HCT116 (cell line): ENCODE data around the gene UBQLN4. TPM values are rescaled to one million over a fixed set of nuclear protein-coding genes. Genes with fewer than 3 reads are reported as not detected.

ENCODE experiments used
- ATAC-seq: fragments of 200-7000 bp; cut with Tn5 transposase; 2 replicates; pipeline ENCODE4 v1.9.1; 2020; ENCODE audit warnings: mild to moderate bottlenecking, moderate library complexity
- BruUV-seq: library from RNA; stranded (reverse); fragments of 400-500 nt; replicated peaks from 2 replicates; lab custom pipeline; 2021; lab: Mats Ljungman, UMichigan
- CTCF ChIA-PET: fragments of 300-600 bp; sonication (Branson Sonifier 250); formaldehyde crosslinking; loops from one replicate; lab custom pipeline; 2021; ENCODE audit warnings: antibody characterized with exemption; lab: Charles Lee
- POLR2A ChIA-PET: fragments of 300-600, 350-600 bp; sonication (Branson Sonifier 250); formaldehyde crosslinking; loops from one replicate; lab custom pipeline; 2021; ENCODE audit warnings: antibody characterized with exemption; lab: Charles Lee
- RAD21 ChIA-PET, 2 experiments: fragments of 300-600 bp; sonication (Branson Sonifier 250); formaldehyde crosslinking; loops; one replicate each; lab custom pipeline; 2023; ENCODE audit warnings: low total read pairs in 2 of 2; ENCODE audit not compliant: uncharacterized antibody in 2 of 2, unreplicated experiment in 2 of 2, low non-redundant PET in 1 of 2; lab: Charles Lee
- DNase-seq: peaks from one replicate; pipeline ENCODE4 v3.0.0-alpha.2; 2010; ENCODE audit warnings: low read depth, low spot score
- H2AFZ ChIP-seq: fragments of 200-600 bp; shearing (Covaris generic), sonication (generic); 2 replicates; pipeline ENCODE4 v1.6.1; 2017; ENCODE audit warnings: low read depth, mixed run types, mixed read lengths, antibody characterized with exemption, low read length; ENCODE audit not compliant: poor library complexity, severe bottlenecking
- H3K27ac ChIP-seq: 2 replicates; pipeline ENCODE4 v1.5.1; 2012; ENCODE audit warnings: low read depth, low read length
- H3K27me3 ChIP-seq: fragments of 200-600 bp; sonication (generic); 2 replicates; pipeline ENCODE4 v1.6.1; 2016; ENCODE audit warnings: mixed run types, low read length, mixed read lengths; ENCODE audit not compliant: insufficient read depth
- H3K36me3 ChIP-seq, 2 experiments: fragments of 200-500 bp in 1 of 2; fragments of 200-600 bp in 1 of 2; sonication (Bioruptor generic) in 1 of 2; sonication (generic) in 1 of 2; 2 replicates each; pipeline versions ENCODE4 v1.5.1 to v1.6.1; 2014 to 2016; ENCODE audit warnings: low read length in 2 of 2, inconsistent platforms in 1 of 2, mixed read lengths in 1 of 2, mixed run types in 1 of 2; ENCODE audit not compliant: insufficient read depth in 2 of 2, control insufficient read depth in 1 of 2
- H3K4me1 ChIP-seq, 2 experiments: fragments of 200-600 bp in 1 of 2; sonication (generic) in 1 of 2; 2 replicates each; pipeline versions ENCODE4 v1.5.1 to v1.6.1; 2012 to 2017; ENCODE audit warnings: low read length in 2 of 2, inconsistent platforms in 1 of 2, mild to moderate bottlenecking in 1 of 2, mixed read lengths in 1 of 2, mixed run types in 1 of 2, moderate library complexity in 1 of 2; ENCODE audit not compliant: insufficient read depth in 2 of 2, control insufficient read depth in 1 of 2
- H3K4me2 ChIP-seq: fragments of 200-600 bp; sonication (generic); 2 replicates; pipeline ENCODE4 v1.6.1; 2017; ENCODE audit warnings: mixed run types, low read length, mixed read lengths
- H3K4me3 ChIP-seq, 2 experiments: fragments of 200-600 bp in 1 of 2; sonication (generic) in 1 of 2; replicated peaks in 1 of 2; 2 replicates each; pipeline ENCODE4 v1.5.1; 2011 to 2016; ENCODE audit warnings: low read length in 2 of 2, control low read depth in 1 of 2, low read depth in 1 of 2, mild to moderate bottlenecking in 1 of 2, mixed read lengths in 1 of 2, mixed run types in 1 of 2
- H3K79me2 ChIP-seq: fragments of 200-600 bp; sonication (generic); 2 replicates; pipeline ENCODE4 v1.6.1; 2017; ENCODE audit warnings: mild to moderate bottlenecking, mixed run types, low read length, moderate library complexity, mixed read lengths; ENCODE audit not compliant: insufficient read depth
- H3K9ac ChIP-seq: fragments of 200-600 bp; sonication (generic); 2 replicates; pipeline ENCODE4 v1.6.1; 2016; ENCODE audit warnings: low read length, mixed read lengths
- H3K9me2 ChIP-seq: fragments of 200-600 bp; sonication (generic), shearing (Covaris generic); 2 replicates; pipeline ENCODE4 v1.6.1; 2017; ENCODE audit warnings: mixed run types, mild to moderate bottlenecking, moderate library complexity; ENCODE audit not compliant: insufficient read depth
- H3K9me3 ChIP-seq, 2 experiments: fragments of 200-500 bp in 1 of 2; fragments of 200-600 bp in 1 of 2; sonication (Bioruptor generic) in 1 of 2; sonication (generic) in 1 of 2; 2 replicates each; pipeline ENCODE4 v1.6.1; 2014 to 2017; ENCODE audit warnings: low read length in 2 of 2, mixed read lengths in 2 of 2, inconsistent platforms in 1 of 2, low read depth in 1 of 2, mild to moderate bottlenecking in 1 of 2, mixed run types in 1 of 2, moderate library complexity in 1 of 2; ENCODE audit not compliant: control insufficient read depth in 1 of 2, insufficient read depth in 1 of 2
- H4K20me1 ChIP-seq: fragments of 200-600 bp; sonication (generic), shearing (Covaris generic); 2 replicates; pipeline ENCODE4 v1.6.1; 2017; ENCODE audit warnings: mixed run types, mild to moderate bottlenecking, moderate library complexity; ENCODE audit not compliant: insufficient read depth
- EGR1 ChIP-seq: IDR thresholded peaks from 2 replicates; pipeline ENCODE4 v1.6.1; 2012; ENCODE audit warnings: low read depth
- ELF1 ChIP-seq: IDR thresholded peaks from 2 replicates; pipeline ENCODE4 v1.6.1; 2012; ENCODE audit warnings: low read depth, borderline replicate concordance
- RAD21 ChIP-seq: IDR thresholded peaks from 2 replicates; pipeline ENCODE4 v1.6.1; 2012; ENCODE audit warnings: low read depth, mild to moderate bottlenecking
- SIN3A ChIP-seq: IDR thresholded peaks from 2 replicates; pipeline ENCODE4 v1.6.1; 2012; ENCODE audit warnings: low read depth
- SP1 ChIP-seq: IDR thresholded peaks from 2 replicates; pipeline ENCODE4 v1.6.1; 2012; ENCODE audit warnings: low read depth
- YY1 ChIP-seq: IDR thresholded peaks from 2 replicates; pipeline ENCODE4 v1.6.1; 2011; ENCODE audit warnings: low read length, low read depth, moderate library complexity, mild to moderate bottlenecking; ENCODE audit not compliant: insufficient replicate concordance; ENCODE audit errors: extremely low read depth
- ZFX ChIP-seq: fragments of 450-650 bp; IDR thresholded peaks from 2 replicates; pipeline ENCODE4 v1.6.1; 2017
- intact Hi-C: fragments of 100-400 bp; cut with micrococcal nuclease; formaldehyde crosslinking; loops from 2 replicates; pipeline ENCODE4 v1.10.0; 2022
- total RNA-seq: library from RNA; stranded (reverse); gene quantifications from one replicate; pipeline ENCODE4 v1.2.1, GENCODE V29; 2021; ENCODE audit not compliant: unreplicated experiment
- TF ChIP-seq, protein P1 (sequence below), 3 experiments: fragments of 200-600 bp in 1 of 3; sonication (generic) in 1 of 3; IDR thresholded peaks in 2 of 3; conservative IDR thresholded peaks in 1 of 3; 2 replicates each; pipeline ENCODE4 v1.5.1; 2012 to 2017; ENCODE audit warnings: low read depth in 2 of 3, low read length in 2 of 3, antibody characterized with exemption in 1 of 3, borderline replicate concordance in 1 of 3, control low read depth in 1 of 3, mild to moderate bottlenecking in 1 of 3, mixed read lengths in 1 of 3, mixed run types in 1 of 3, moderate library complexity in 1 of 3; ENCODE audit not compliant: insufficient read depth in 1 of 3

Gene UBQLN4
- total RNA-seq, 1 experiment from 2014 or later = 68.4 TPM

DNA sequence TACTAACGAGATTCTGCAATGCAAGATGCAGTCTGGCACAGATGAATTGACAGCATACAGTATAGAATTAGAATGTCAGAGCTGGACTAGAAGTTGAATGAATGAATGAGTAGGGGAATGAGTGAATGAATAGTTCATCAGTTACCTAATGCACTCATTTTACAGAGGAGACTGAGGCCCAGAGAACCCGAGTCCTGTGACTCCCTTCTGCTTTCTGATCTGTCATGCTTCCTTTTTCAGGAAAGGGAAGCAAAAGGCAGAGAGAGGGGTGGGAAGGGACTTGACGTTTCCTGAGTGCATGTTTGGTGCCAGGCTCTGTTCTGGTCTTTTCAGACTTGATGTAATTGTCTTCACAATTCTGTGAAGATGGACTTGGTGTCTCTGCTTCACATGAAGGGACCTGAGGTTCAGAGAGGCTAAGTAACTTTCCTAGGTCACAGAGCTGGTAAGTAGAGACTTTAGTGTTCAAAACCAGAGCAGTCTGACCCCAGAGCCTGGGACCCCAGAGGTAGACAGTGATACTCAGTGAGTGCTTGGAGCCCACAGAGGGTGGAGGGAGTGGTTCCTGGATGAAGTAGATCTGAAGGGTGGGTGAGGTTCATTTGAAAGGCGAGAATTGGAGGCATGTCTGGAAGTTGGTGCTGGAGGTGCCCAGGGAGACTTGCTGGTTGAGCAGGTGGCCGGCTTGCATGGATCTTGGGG, 36.7 kb upstream of the UBQLN4 start:
- intact Hi-C loops = loop anchor here (1.0 to 2.0 kb wide), 4 partner anchors 40 to 271 kb away; no protein-coding TSS in a partner anchor
- H3K9me2 ChIP-seq = no peaks in the 10 kb centered on the region
- peaks cover 14 to 25% of the 10 kb centered on the region in 2 experiments; a peak in 3 of 4 replicates for H3K4me1 ChIP-seq
- ATAC-seq (peak; percentile 30; the same call in 1 of the 2 replicates), DNase-seq (no peak)
- H3K4me2 ChIP-seq = no peak overlapping the region
- H3K27me3 ChIP-seq = no peaks in the 10 kb centered on the region
- no peaks in the 10 kb centered on the region for H3K79me2 ChIP-seq
- RAD21 ChIA-PET = interaction anchor here (1.0 to 1.5 kb wide), 3 partner anchors 40 to 135 kb away, joined by 5 to 11 read pairs (median 5); no protein-coding TSS in a partner anchor
- no peak overlapping the region for H3K27ac ChIP-seq
- no peaks in the 10 kb centered on the region for H3K9me3 ChIP-seq
- no peaks in the 10 kb centered on the region for H4K20me1 ChIP-seq
- BruUV-seq = no TSS peak
- CTCF ChIA-PET = interaction anchor here (1.0 to 4.7 kb wide), 9 partner anchors 29 to 230 kb away, joined by 3 to 27 read pairs (median 4); no protein-coding TSS in a partner anchor
- H3K36me3 ChIP-seq = no peaks in the 10 kb centered on the region
- TF ChIP-seq YY1 (no peak), SIN3A (no peak), ELF1 (no peak), EGR1 (no peak), ZFX (no peak), SP1 (no peak), RAD21 (no peak)
- TF ChIP-seq, protein P1, sequence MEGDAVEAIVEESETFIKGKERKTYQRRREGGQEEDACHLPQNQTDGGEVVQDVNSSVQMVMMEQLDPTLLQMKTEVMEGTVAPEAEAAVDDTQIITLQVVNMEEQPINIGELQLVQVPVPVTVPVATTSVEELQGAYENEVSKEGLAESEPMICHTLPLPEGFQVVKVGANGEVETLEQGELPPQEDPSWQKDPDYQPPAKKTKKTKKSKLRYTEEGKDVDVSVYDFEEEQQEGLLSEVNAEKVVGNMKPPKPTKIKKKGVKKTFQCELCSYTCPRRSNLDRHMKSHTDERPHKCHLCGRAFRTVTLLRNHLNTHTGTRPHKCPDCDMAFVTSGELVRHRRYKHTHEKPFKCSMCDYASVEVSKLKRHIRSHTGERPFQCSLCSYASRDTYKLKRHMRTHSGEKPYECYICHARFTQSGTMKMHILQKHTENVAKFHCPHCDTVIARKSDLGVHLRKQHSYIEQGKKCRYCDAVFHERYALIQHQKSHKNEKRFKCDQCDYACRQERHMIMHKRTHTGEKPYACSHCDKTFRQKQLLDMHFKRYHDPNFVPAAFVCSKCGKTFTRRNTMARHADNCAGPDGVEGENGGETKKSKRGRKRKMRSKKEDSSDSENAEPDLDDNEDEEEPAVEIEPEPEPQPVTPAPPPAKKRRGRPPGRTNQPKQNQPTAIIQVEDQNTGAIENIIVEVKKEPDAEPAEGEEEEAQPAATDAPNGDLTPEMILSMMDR (IDR thresholded peaks at IDR 0.05 in 2 of 3, conservative IDR thresholded peaks at IDR 0.05 in 1 of 3; ENCODE audit: borderline replicate concordance in 1 of 3, insufficient read depth in 1 of 3, low read depth in 2 of 3, low read length in 2 of 3) = no peak
- no peak overlapping the region for H2AFZ ChIP-seq
- H3K4me3 ChIP-seq = no peak overlapping the region
- H3K9ac ChIP-seq = no peak overlapping the region
- POLR2A ChIA-PET = interaction anchor here (1.0 to 1.5 kb wide), 2 partner anchors 38 to 40 kb away, joined by 4 read pairs; no protein-coding TSS in a partner anchor
